IMR-90 (cell line): ENCODE data around the gene EYS. TPM values are rescaled to one million over a fixed set of nuclear protein-coding genes. Genes with fewer than 3 reads are reported as not detected.

Experiments
- ATAC-seq: fragments of 200-7000 bp; cut with Tn5 transposase; 2 replicates; pipeline ENCODE4 v1.9.1; 2020; ENCODE audit warnings: low read depth, mild to moderate bottlenecking, moderate library complexity
- BruUV-seq: library from RNA; stranded (reverse); fragments of 400-500 nt; replicated peaks from 2 replicates; lab custom pipeline; 2021; lab: Mats Ljungman, UMichigan
- CTCF ChIA-PET: fragments of 300-600 bp; formaldehyde crosslinking; extraction: SDS; loops from one replicate; lab custom pipeline; 2021; ENCODE audit warnings: antibody characterized with exemption; lab: Yijun Ruan, JAX
- POLR2A ChIA-PET: fragments of 300-600 bp; sonication (Branson Sonifier 250); formaldehyde crosslinking; loops from one replicate; lab custom pipeline; 2022; ENCODE audit warnings: antibody characterized with exemption; ENCODE audit not compliant: unreplicated experiment; lab: Charles Lee
- DNase-seq: peaks from one replicate; pipeline ENCODE4 v3.0.0; 2013
- H2AFZ ChIP-seq: replicated peaks from 2 replicates; pipeline ENCODE3; 2013; ENCODE audit warnings: low read length, mild to moderate bottlenecking; ENCODE audit not compliant: poor library complexity
- H2AK5ac ChIP-seq: 2 replicates; pipeline ENCODE4 v1.6.1; 2013; ENCODE audit warnings: low read depth, low read length, inconsistent platforms
- H2AK9ac ChIP-seq: replicated peaks from 2 replicates; pipeline ENCODE3; 2013; ENCODE audit warnings: mild to moderate bottlenecking, low read depth, low read length, moderate library complexity; ENCODE audit not compliant: poor library complexity
- H2BK120ac ChIP-seq: 2 replicates; pipeline ENCODE4 v1.6.1; 2013; ENCODE audit warnings: low read depth, low read length, inconsistent platforms
- H2BK15ac ChIP-seq: 3 replicates; pipeline ENCODE4 v1.6.1; 2013; ENCODE audit warnings: low read depth, low read length, inconsistent platforms
- H2BK20ac ChIP-seq: 2 replicates; pipeline ENCODE4 v1.6.1; 2013; ENCODE audit warnings: low read depth, mild to moderate bottlenecking, inconsistent platforms, low read length, moderate library complexity
- H2BK5ac ChIP-seq: 2 replicates; pipeline ENCODE4 v1.6.1; 2013; ENCODE audit warnings: mild to moderate bottlenecking, low read depth, low read length, inconsistent platforms; ENCODE audit not compliant: poor library complexity, severe bottlenecking
- H3K14ac ChIP-seq: replicated peaks from 2 replicates; pipeline ENCODE4 v1.6.1; 2013; ENCODE audit warnings: low read depth, low read length, inconsistent platforms
- H3K18ac ChIP-seq: 2 replicates; pipeline ENCODE4 v1.6.1; 2013; ENCODE audit warnings: low read depth, low read length, control low read depth
- H3K23ac ChIP-seq: 2 replicates; pipeline ENCODE4 v1.6.1; 2013; ENCODE audit warnings: low read depth, low read length, inconsistent platforms
- H3K27ac ChIP-seq: 2 replicates; pipeline ENCODE4 v1.5.1; 2013; ENCODE audit warnings: mild to moderate bottlenecking, control low read depth, low read length; ENCODE audit not compliant: insufficient read depth
- H3K27me3 ChIP-seq: 2 replicates; pipeline ENCODE4 v1.6.1; 2013; ENCODE audit warnings: low read length; ENCODE audit not compliant: control insufficient read depth, insufficient read depth
- H3K36me3 ChIP-seq: 2 replicates; pipeline ENCODE4 v1.6.1; 2013; ENCODE audit warnings: low read length, mixed read lengths; ENCODE audit not compliant: control insufficient read depth, insufficient read depth
- H3K4ac ChIP-seq: 2 replicates; pipeline ENCODE4 v1.6.1; 2013; ENCODE audit warnings: low read depth, low read length, inconsistent platforms
- H3K4me1 ChIP-seq: 2 replicates; pipeline ENCODE4 v1.6.1; 2013; ENCODE audit warnings: low read length, mixed read lengths; ENCODE audit not compliant: control insufficient read depth, insufficient read depth
- H3K4me2 ChIP-seq: 2 replicates; pipeline ENCODE4 v1.6.1; 2013; ENCODE audit warnings: low read depth, mild to moderate bottlenecking, control low read depth, low read length, moderate library complexity
- H3K4me3 ChIP-seq: 2 replicates; pipeline ENCODE4 v1.5.1; 2013; ENCODE audit warnings: low read depth, mild to moderate bottlenecking, control low read depth, low read length, moderate library complexity; ENCODE audit not compliant: insufficient read depth
- H3K56ac ChIP-seq: 2 replicates; pipeline ENCODE4 v1.6.1; 2013; ENCODE audit warnings: low read length, inconsistent platforms; ENCODE audit not compliant: insufficient read depth; ENCODE audit errors: extremely low read depth
- H3K79me1 ChIP-seq, 2 experiments: 2 replicates each; pipeline ENCODE4 v1.6.1; 2013; ENCODE audit warnings: low read length in 2 of 2, inconsistent platforms in 1 of 2, low read depth in 1 of 2
- H3K9ac ChIP-seq: 2 replicates; pipeline ENCODE4 v1.6.1; 2013; ENCODE audit warnings: low read depth, low read length, control low read depth
- H3K9me1 ChIP-seq: 2 replicates; pipeline ENCODE4 v1.6.1; 2013; ENCODE audit warnings: low read length, inconsistent platforms; ENCODE audit not compliant: insufficient read depth
- H3K9me3 ChIP-seq: 2 replicates; pipeline ENCODE4 v1.6.1; 2013; ENCODE audit warnings: low read length; ENCODE audit not compliant: control insufficient read depth, insufficient read depth
- H4K20me1 ChIP-seq: 2 replicates; pipeline ENCODE4 v1.6.1; 2013; ENCODE audit warnings: low read length, inconsistent platforms; ENCODE audit not compliant: insufficient read depth
- H4K5ac ChIP-seq: 2 replicates; pipeline ENCODE4 v1.6.1; 2013; ENCODE audit warnings: mild to moderate bottlenecking, low read depth, low read length, control low read depth
- H4K8ac ChIP-seq, 2 experiments: 2 replicates each; pipeline ENCODE4 v1.6.1; 2013; ENCODE audit warnings: low read depth in 2 of 2, low read length in 2 of 2, control low read depth in 1 of 2, inconsistent platforms in 1 of 2
- H4K91ac ChIP-seq: 2 replicates; pipeline ENCODE4 v1.6.1; 2013; ENCODE audit warnings: low read depth, low read length, inconsistent platforms; ENCODE audit not compliant: insufficient read depth
- BHLHE40 ChIP-seq: fragments of 150-350 bp; IDR thresholded peaks from 2 replicates; pipeline ENCODE4 v1.6.1; 2016; ENCODE audit warnings: mild to moderate bottlenecking, low read depth, low read length
- CEBPB ChIP-seq: IDR thresholded peaks from 2 replicates; pipeline ENCODE4 v1.6.1; 2012; ENCODE audit warnings: low read depth, low read length, improper control_type of control experiment
- CHD1 ChIP-seq: IDR thresholded peaks from 2 replicates; pipeline ENCODE4 v1.6.1; 2012; ENCODE audit warnings: low read depth, low read length, improper control_type of control experiment
- MAZ ChIP-seq: IDR thresholded peaks from 2 replicates; pipeline ENCODE4 v1.6.1; 2012; ENCODE audit warnings: low read depth, mild to moderate bottlenecking, low read length, improper control_type of control experiment, moderate library complexity, borderline replicate concordance
- NFE2L2 ChIP-seq: fragments of 150-350 bp; IDR thresholded peaks from 2 replicates; pipeline ENCODE4 v1.6.1; 2016; ENCODE audit warnings: low read depth, mild to moderate bottlenecking, low read length
- POLR2A ChIP-seq: IDR thresholded peaks from 2 replicates; pipeline ENCODE4 v1.6.1; 2012; ENCODE audit warnings: mild to moderate bottlenecking, low read depth, low read length
- RCOR1 ChIP-seq: IDR thresholded peaks from 2 replicates; pipeline ENCODE4 v1.6.1; 2012; ENCODE audit warnings: mild to moderate bottlenecking, low read length, improper control_type of control experiment; ENCODE audit not compliant: insufficient replicate concordance
- RFX5 ChIP-seq: IDR thresholded peaks from 2 replicates; pipeline ENCODE4 v1.8.0; 2012; ENCODE audit warnings: low read depth, mild to moderate bottlenecking, low read length, moderate library complexity
- SMC3 ChIP-seq: fragments of 150-350 bp; IDR thresholded peaks from 2 replicates; pipeline ENCODE4 v1.6.1; 2016; ENCODE audit warnings: low read depth, mild to moderate bottlenecking, antibody characterized with exemption, low read length, moderate library complexity
- dilution Hi-C: fragments of 300-500 bp; cut with HindIII; formaldehyde crosslinking; loops from one replicate; pipeline ENCODE4 v1.14.3; 2018; ENCODE audit warnings: low sequenced_read_pairs; ENCODE audit not compliant: unreplicated experiment
- in situ Hi-C: fragments of 300-500 bp; cut with MboI; formaldehyde crosslinking; loops from 3 replicates; pipeline ENCODE4 v1.14.3; 2019; ENCODE audit warnings: low sequenced_read_pairs, inconsistent platforms, mixed read lengths
- intact Hi-C: fragments of 100-400 bp; cut with micrococcal nuclease; formaldehyde crosslinking; loops from 2 replicates; pipeline ENCODE4 v1.10.0; 2022
- polyA plus RNA-seq, 3 experiments: library from polyadenylated mRNA; depleted of rRNA; stranded (reverse); fragments of >200 nt; gene quantifications; 2 replicates each; pipeline ENCODE4 v1.2.3, GENCODE V29; 2012; ENCODE audit warnings: low replicate concordance in 1 of 3
- total RNA-seq: library from RNA; depleted of rRNA; stranded (reverse); fragments of >200 nt; gene quantifications from 2 replicates; pipeline ENCODE4 v1.2.3, GENCODE V29; 2012
- TF ChIP-seq, protein P1 (sequence below): fragments of 150-350 bp; IDR thresholded peaks from 2 replicates; pipeline ENCODE4 v1.6.1; 2016; ENCODE audit warnings: low read depth, mild to moderate bottlenecking, low read length, moderate library complexity, borderline replicate concordance
- TF ChIP-seq, protein P2 (sequence below): fragments of 150-350 bp; IDR thresholded peaks from 2 replicates; pipeline ENCODE4 v1.6.1; 2017; ENCODE audit warnings: mild to moderate bottlenecking, antibody characterized with exemption, low read length, low read depth
- TF ChIP-seq, protein P3 (sequence below): conservative IDR thresholded peaks from 2 replicates; pipeline ENCODE4 v1.5.1; 2012; ENCODE audit warnings: mild to moderate bottlenecking, low read depth, low read length, improper control_type of control experiment

EYS gene
- total and polyA plus RNA-seq, 2 of the 4 experiments (the other 2 are of a cell fraction) = under 0.01 TPM; not detected in 1

DNA sequence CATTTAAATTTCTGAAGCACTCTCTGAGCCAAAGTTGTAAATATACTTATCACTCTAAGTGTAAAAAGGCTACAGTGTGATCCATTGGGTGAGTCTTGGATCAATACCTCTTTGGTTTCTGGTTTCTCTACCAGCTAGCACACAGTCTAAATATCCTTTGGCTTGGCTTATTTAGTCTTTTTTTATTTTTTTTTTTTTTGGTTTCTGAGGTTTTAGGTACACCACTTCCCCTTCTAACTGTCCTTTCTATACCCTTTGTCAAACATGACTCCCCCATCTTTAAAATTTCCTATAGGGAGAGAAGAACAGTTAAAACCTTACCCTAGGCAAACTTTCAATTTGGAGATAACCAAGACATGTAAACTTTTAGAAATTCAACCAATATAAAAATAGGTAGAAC lies 1692.4 kb downstream of the EYS start:
- no peak overlapping the region for H4K5ac ChIP-seq
- no peak overlapping the region for H4K8ac ChIP-seq
- H3K4me1 ChIP-seq = no peaks in the 10 kb centered on the region
- dilution Hi-C loops (no loop called here), intact Hi-C loops (loop anchor here (5.0 kb wide), 1 partner anchor 92 kb away; no protein-coding TSS in a partner anchor), in situ Hi-C loops (loop anchor here (5.0 kb wide), 1 partner anchor 318 kb away; no protein-coding TSS in a partner anchor)
- H3K27ac ChIP-seq = no peak overlapping the region
- no peak overlapping the region for H3K9ac ChIP-seq
- no peak overlapping the region for H2BK15ac ChIP-seq
- no peak for ATAC-seq
- ChIA-PET POLR2A (no interaction called here), CTCF (interaction anchor here (1.6 kb wide), 1 partner anchor 316 kb away, joined by 9 read pairs; no protein-coding TSS in a partner anchor)
- no peak overlapping the region for H3K56ac ChIP-seq
- H3K36me3 ChIP-seq = no peaks in the 10 kb centered on the region
- no peak overlapping the region for H4K91ac ChIP-seq
- H2AFZ ChIP-seq = no peak overlapping the region
- no TSS peak for BruUV-seq
- H3K9me3 ChIP-seq = no peaks in the 10 kb centered on the region
- H3K9me1 ChIP-seq = no peaks in the 10 kb centered on the region
- H2BK20ac ChIP-seq = no peak overlapping the region
- no peak overlapping the region for H3K4ac ChIP-seq
- no peak overlapping the region for H2AK5ac ChIP-seq
- H4K20me1 ChIP-seq = no peaks in the 10 kb centered on the region
- no peak overlapping the region for H2AK9ac ChIP-seq
- H3K18ac ChIP-seq = no peak overlapping the region
- no peak overlapping the region for H3K4me2 ChIP-seq
- H3K27me3 ChIP-seq = no peaks in the 10 kb centered on the region
- no peak overlapping the region for H3K14ac ChIP-seq
- TF ChIP-seq, protein P1, sequence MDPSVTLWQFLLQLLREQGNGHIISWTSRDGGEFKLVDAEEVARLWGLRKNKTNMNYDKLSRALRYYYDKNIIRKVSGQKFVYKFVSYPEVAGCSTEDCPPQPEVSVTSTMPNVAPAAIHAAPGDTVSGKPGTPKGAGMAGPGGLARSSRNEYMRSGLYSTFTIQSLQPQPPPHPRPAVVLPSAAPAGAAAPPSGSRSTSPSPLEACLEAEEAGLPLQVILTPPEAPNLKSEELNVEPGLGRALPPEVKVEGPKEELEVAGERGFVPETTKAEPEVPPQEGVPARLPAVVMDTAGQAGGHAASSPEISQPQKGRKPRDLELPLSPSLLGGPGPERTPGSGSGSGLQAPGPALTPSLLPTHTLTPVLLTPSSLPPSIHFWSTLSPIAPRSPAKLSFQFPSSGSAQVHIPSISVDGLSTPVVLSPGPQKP = no peak
- TF ChIP-seq, protein P2, sequence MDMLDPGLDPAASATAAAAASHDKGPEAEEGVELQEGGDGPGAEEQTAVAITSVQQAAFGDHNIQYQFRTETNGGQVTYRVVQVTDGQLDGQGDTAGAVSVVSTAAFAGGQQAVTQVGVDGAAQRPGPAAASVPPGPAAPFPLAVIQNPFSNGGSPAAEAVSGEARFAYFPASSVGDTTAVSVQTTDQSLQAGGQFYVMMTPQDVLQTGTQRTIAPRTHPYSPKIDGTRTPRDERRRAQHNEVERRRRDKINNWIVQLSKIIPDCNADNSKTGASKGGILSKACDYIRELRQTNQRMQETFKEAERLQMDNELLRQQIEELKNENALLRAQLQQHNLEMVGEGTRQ = no peak
- TF ChIP-seq CEBPB (no peak), BHLHE40 (no peak), POLR2A (no peak), CHD1 (no peak), RFX5 (no peak), MAZ (no peak), RCOR1 (no peak), SMC3 (no peak), NFE2L2 (no peak)
- TF ChIP-seq, protein P3, sequence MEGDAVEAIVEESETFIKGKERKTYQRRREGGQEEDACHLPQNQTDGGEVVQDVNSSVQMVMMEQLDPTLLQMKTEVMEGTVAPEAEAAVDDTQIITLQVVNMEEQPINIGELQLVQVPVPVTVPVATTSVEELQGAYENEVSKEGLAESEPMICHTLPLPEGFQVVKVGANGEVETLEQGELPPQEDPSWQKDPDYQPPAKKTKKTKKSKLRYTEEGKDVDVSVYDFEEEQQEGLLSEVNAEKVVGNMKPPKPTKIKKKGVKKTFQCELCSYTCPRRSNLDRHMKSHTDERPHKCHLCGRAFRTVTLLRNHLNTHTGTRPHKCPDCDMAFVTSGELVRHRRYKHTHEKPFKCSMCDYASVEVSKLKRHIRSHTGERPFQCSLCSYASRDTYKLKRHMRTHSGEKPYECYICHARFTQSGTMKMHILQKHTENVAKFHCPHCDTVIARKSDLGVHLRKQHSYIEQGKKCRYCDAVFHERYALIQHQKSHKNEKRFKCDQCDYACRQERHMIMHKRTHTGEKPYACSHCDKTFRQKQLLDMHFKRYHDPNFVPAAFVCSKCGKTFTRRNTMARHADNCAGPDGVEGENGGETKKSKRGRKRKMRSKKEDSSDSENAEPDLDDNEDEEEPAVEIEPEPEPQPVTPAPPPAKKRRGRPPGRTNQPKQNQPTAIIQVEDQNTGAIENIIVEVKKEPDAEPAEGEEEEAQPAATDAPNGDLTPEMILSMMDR = no peak
- H3K23ac ChIP-seq = no peak overlapping the region
- no peaks in the 10 kb centered on the region for H3K79me1 ChIP-seq
- no peak for DNase-seq
- no peak overlapping the region for H2BK5ac ChIP-seq
- H3K4me3 ChIP-seq = no peak overlapping the region
- no peak overlapping the region for H2BK120ac ChIP-seq
